DOHH2 (cell line): ENCODE measurements around the gene ASB6.

Experiments used
- CTCF ChIP-seq: fragments of 200-600 bp; sonication (generic); IDR thresholded peaks from one replicate; pipeline ENCODE4 v1.5.1; 2014; ENCODE audit warnings: antibody characterized with exemption, mild to moderate bottlenecking, low read depth, low read length; ENCODE audit not compliant: poor library complexity, severe bottlenecking
- EZH2phosphoT487 ChIP-seq: fragments of 200-600 bp; sonication (generic); IDR thresholded peaks from 2 replicates; pipeline ENCODE4 v1.6.1; 2017; ENCODE audit warnings: borderline replicate concordance, mild to moderate bottlenecking, antibody characterized with exemption, low read length, moderate library complexity, mixed read lengths

- TF ChIP-seq CTCF (no peak), EZH2phosphoT487 (no peak)
These were observed 22.9 kb upstream of the ASB6 start for GRCh38 chr9:129664746-129665388.
